Tibial artery (tissue), 4 donors: ENCODE results near the gene CENPE.

Source experiments
- DNase-seq, 2 donors: peaks; one replicate each; pipeline ENCODE4 v3.0.0-alpha.2; 2019
- H3K27ac ChIP-seq, 2 donors: fragments of 200-600 bp; sonication (generic) in 1 of 2; 1 replicate in 1 of 2; 2 replicates in 1 of 2; pipeline ENCODE4 v1.5.1; 2018 to 2019; ENCODE audit warnings: mild to moderate bottlenecking in 1 of 2
- H3K27me3 ChIP-seq, 2 donors: fragments of 200-600 bp; sonication (generic) in 1 of 2; one replicate each; pipeline versions ENCODE4 v1.5.1 to v1.6.0; 2016 to 2019
- H3K36me3 ChIP-seq, 3 donors: fragments of 200-600 bp; sonication (generic) in 2 of 3; one replicate each; pipeline ENCODE4 v1.5.1; 2016 to 2019; ENCODE audit warnings: mild to moderate bottlenecking in 2 of 3
- H3K4me1 ChIP-seq, 4 donors: fragments of 200-600 bp; sonication (generic) in 2 of 4; 1 replicate in 3 of 4; 2 replicates in 1 of 4; pipeline ENCODE4 v1.5.1; 2016 to 2019
- H3K4me3 ChIP-seq, 2 donors: fragments of 200-600 bp; sonication (generic) in 1 of 2; 1 replicate in 1 of 2; 2 replicates in 1 of 2; pipeline ENCODE4 v1.5.1; 2018 to 2019; ENCODE audit warnings: mild to moderate bottlenecking in 2 of 2
- H3K9me3 ChIP-seq, 3 donors: fragments of 200-600 bp; sonication (generic) in 1 of 3; one replicate each; pipeline ENCODE4 v1.5.1; 2016 to 2019
- intact Hi-C: fragments of 100-400 bp; cut with DNase I; formaldehyde crosslinking; loops from one replicate; pipeline ENCODE4 v1.15.0; 2023; ENCODE audit warnings: low total_unique reads
- TF ChIP-seq, protein P1 (sequence below), 2 experiments: fragments of 200-600 bp in 1 of 2; fragments of 450-650 bp in 1 of 2; IDR thresholded peaks; one replicate each; pipeline ENCODE4 v1.5.1; 2017 to 2019; ENCODE audit warnings: antibody characterized with exemption in 2 of 2, mild to moderate bottlenecking in 1 of 2, moderate library complexity in 1 of 2

The CENPE gene

DNA sequence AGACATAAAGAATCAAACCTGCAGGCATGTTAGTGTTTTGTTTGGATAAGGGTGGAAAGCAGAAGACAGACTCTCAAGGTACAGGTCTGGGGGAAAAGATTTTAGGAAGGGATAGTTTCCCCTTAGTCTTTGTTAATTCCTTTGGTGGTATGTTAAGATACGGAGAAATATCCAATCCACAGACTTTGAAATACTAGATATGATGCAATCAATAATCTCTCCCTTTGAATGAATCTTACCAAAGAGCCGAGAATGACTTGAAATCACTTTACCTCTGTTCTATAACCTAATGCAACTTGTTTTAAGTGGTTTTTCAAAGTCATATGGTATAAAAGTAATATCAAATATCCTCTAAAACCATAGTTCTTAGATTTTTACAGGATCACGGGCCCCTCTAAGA lies 93.3 kb downstream of the CENPE start:
- Histone ChIP-seq H3K27me3 (no peaks in the 10 kb centered on the region), H3K36me3 (no peaks in the 10 kb centered on the region), H3K4me1 (no peaks in the 10 kb centered on the region), H3K27ac (no peak overlapping the region), H3K4me3 (no peak overlapping the region), H3K9me3 (no peaks in the 10 kb centered on the region)
- intact Hi-C loops, result loop anchor here (5.0 kb wide), 1 partner anchor 58 kb away; no protein-coding TSS in a partner anchor
- no peak for DNase-seq
- TF ChIP-seq, protein P1, sequence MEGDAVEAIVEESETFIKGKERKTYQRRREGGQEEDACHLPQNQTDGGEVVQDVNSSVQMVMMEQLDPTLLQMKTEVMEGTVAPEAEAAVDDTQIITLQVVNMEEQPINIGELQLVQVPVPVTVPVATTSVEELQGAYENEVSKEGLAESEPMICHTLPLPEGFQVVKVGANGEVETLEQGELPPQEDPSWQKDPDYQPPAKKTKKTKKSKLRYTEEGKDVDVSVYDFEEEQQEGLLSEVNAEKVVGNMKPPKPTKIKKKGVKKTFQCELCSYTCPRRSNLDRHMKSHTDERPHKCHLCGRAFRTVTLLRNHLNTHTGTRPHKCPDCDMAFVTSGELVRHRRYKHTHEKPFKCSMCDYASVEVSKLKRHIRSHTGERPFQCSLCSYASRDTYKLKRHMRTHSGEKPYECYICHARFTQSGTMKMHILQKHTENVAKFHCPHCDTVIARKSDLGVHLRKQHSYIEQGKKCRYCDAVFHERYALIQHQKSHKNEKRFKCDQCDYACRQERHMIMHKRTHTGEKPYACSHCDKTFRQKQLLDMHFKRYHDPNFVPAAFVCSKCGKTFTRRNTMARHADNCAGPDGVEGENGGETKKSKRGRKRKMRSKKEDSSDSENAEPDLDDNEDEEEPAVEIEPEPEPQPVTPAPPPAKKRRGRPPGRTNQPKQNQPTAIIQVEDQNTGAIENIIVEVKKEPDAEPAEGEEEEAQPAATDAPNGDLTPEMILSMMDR (IDR thresholded peaks at IDR 0.05), result no peak

DNA sequence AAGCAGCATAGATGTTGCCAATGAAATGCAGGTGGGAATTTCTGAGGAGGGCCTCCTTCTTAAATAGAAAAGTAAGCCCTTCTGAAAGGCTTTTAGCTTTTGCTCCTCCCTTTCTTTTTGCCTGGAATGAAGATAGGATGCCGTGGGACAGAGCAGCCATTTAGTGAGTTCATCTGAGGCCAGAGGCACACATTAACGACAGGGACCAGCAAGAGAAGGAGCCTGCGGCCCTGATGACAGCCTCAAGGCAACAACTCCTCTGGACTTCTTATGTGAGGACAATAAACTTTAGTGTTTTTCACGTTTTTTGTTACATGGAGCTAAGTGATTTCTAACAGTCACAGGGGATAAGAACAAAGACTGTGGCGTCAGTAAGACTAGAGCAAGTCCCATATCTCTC lies 97.5 kb downstream of the CENPE start:
- intact Hi-C loops, result loop anchor here (5.0 kb wide), 1 partner anchor 53 kb away; no protein-coding TSS in a partner anchor
- H3K36me3 ChIP-seq, result peaks cover 0 to 3% (median 0%) of the 10 kb centered on the region in 3 donors
- H3K9me3 ChIP-seq, result no peaks in the 10 kb centered on the region
- H3K4me3 ChIP-seq, result no peak overlapping the region
- H3K27me3 ChIP-seq, result no peaks in the 10 kb centered on the region
- TF ChIP-seq, protein P1 (IDR thresholded peaks at IDR 0.05), result no peak
- no peak overlapping the region for H3K27ac ChIP-seq
- no peak for DNase-seq
- peaks cover 0 to 35% (median 13%) of the 10 kb centered on the region in 4 donors for H3K4me1 ChIP-seq

DNA sequence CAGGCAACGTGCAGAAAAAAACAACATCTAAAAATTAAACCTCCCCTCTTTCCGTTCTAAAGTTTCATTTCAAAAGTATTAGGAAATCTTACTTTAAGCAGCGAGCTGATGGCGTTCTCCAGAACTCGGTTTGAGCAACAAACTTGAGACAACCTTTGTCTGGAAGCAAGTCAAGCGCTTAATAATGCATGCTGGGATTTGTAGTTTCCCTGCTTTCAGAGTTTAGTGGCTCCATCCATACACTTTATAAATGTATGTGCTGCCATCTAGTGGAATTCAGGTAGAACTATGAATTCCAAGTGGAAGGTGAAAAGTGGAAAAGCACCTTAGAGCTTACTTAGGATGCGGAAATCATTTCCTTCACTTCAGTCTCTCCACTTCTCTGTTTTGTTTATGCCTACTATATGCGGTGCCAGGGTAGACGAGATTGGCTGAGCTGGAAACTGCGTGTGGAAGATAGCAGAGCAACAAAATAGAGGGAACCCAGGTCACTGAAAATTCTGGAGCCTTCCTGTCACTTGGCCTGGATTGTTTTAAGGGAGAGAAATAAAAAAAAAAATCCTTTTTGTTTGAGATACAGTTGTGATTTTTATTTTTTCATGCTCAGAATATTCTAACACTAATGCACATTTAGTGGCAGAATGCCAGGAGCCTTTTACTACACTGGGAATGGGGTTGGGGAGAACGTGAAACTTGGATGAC lies 98.3 kb downstream of the CENPE start, which contains the start of gene BDH2:
Gene BDH2, minus strand, starts transcription at position 144 of the 702 bp plus-strand sequence. CDS start 3,580 bp downstream, outside the sequence.
- DNase-seq, result peak; percentile 64 to 67
- TF ChIP-seq, protein P1 (IDR thresholded peaks at IDR 0.05), result peak; percentile 74 to 81
- Histone ChIP-seq H3K4me1 (peaks cover 0 to 35% (median 13%) of the 10 kb centered on the region in 4 donors), H3K27ac (peak within 1 kb of the TSS; percentile 75 to 81), H3K4me3 (peak within 1 kb of the TSS; percentile 54 to 56), H3K27me3 (no peaks in the 10 kb centered on the region), H3K9me3 (no peaks in the 10 kb centered on the region), H3K36me3 (peaks cover 0 to 4% (median 3%) of the 10 kb centered on the region in 3 donors)
- intact Hi-C loops, result loop anchor here (5.0 kb wide), 1 partner anchor 53 kb away; no protein-coding TSS in a partner anchor

DNA sequence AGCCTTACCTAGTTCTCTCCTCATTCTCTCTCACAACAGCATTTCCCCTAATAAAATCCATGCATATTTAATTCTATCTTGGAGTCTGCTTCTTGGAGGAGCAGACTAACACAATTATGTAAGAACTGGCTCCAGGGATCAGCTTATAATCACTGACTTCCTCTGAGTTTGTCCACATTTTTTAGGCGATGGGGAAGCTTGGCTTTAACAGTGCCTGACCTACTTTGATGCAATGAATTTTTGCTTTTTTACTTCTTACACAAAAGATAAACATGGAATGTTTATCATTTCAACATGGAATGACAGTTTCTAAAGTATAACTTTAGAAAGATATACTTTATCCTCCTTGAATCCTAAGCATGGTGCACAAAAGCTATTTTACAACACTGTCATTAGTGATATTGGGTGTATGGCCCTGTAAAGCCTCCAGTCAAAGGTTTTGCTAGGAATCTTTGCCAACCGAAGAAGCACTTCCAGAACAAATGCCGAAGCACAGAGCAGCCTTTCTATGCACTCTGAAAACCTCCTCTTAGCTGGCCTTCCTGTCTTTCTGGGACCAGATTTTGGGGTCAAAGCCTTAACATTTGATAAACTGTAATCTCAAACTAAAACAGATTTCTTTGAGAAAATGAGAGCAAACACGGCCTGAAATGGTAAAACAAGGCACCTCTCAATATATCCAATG lies 99.2 kb downstream of the CENPE start:
- no peak for DNase-seq
- intact Hi-C loops, result no loop called here
- TF ChIP-seq, protein P1 (IDR thresholded peaks at IDR 0.05), result no peak
- H3K4me1 ChIP-seq, result peaks cover 0 to 35% (median 13%) of the 10 kb centered on the region in 4 donors
- peak overlapping the region; percentile 75 to 81 for H3K27ac ChIP-seq
- H3K27me3 ChIP-seq, result no peaks in the 10 kb centered on the region
- peaks cover 0 to 9% (median 3%) of the 10 kb centered on the region in 3 donors for H3K36me3 ChIP-seq
- no peaks in the 10 kb centered on the region for H3K9me3 ChIP-seq
- peak overlapping the region; percentile 54 to 56 for H3K4me3 ChIP-seq

DNA sequence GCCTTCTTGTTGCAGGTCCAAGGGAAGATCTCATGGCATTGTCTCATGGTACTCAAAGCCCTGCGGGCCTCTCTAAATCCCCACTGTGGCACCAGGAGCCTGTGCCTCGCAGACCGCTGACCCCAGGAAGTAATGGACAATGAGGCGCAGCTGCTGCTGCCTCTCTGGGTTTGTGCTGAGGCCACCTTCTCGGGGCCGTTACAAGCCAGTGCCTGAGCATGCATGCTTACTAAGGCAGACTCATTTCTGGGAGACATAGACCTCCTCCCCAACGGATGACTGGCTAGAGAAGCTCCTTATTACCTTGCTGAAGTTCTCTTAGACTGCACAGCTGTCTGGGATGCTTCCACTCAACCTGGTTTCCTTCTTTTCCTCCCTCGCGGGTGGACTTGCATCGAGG lies 99.8 kb downstream of the CENPE start:
- intact Hi-C loops, result no loop called here
- H3K4me1 ChIP-seq, result peaks cover 0 to 35% (median 13%) of the 10 kb centered on the region in 4 donors
- H3K36me3 ChIP-seq, result peaks cover 0 to 11% (median 3%) of the 10 kb centered on the region in 3 donors
- TF ChIP-seq, protein P1 (IDR thresholded peaks at IDR 0.05), result no peak
- H3K27me3 ChIP-seq, result no peaks in the 10 kb centered on the region
- peak overlapping the region; percentile 75 to 81 for H3K27ac ChIP-seq
- H3K9me3 ChIP-seq, result no peaks in the 10 kb centered on the region
- peak overlapping the region; percentile 54 to 56 for H3K4me3 ChIP-seq
- DNase-seq, result no peak
